Ishikawa (cell line): ENCODE data around the gene RPS19.

Source experiments
- CEBPB ChIP-seq: IDR thresholded peaks from 2 replicates; pipeline ENCODE4 v1.6.1; 2012
- CREB1 ChIP-seq: IDR thresholded peaks from 2 replicates; pipeline ENCODE4 v1.6.1; 2012; ENCODE audit warnings: low read depth
- EGR1 ChIP-seq: IDR thresholded peaks from 2 replicates; pipeline ENCODE4 v1.6.1; 2012
- EP300 ChIP-seq: IDR thresholded peaks from 2 replicates; pipeline ENCODE4 v1.6.1; 2012; ENCODE audit warnings: borderline replicate concordance
- FOXM1 ChIP-seq: IDR thresholded peaks from 2 replicates; pipeline ENCODE4 v1.6.1; 2012; ENCODE audit warnings: low read depth, borderline replicate concordance
- MAX ChIP-seq: IDR thresholded peaks from 2 replicates; pipeline ENCODE4 v1.6.1; 2012
- NFIC ChIP-seq: IDR thresholded peaks from 2 replicates; pipeline ENCODE4 v1.6.1; 2012
- RAD21 ChIP-seq: IDR thresholded peaks from 2 replicates; pipeline ENCODE4 v1.6.1; 2012; ENCODE audit warnings: low read depth
- REST ChIP-seq: IDR thresholded peaks from 2 replicates; pipeline ENCODE4 v1.6.1; 2012; ENCODE audit warnings: low read depth, mild to moderate bottlenecking
- TAF1 ChIP-seq: IDR thresholded peaks from 2 replicates; pipeline ENCODE4 v1.6.1; 2012; ENCODE audit warnings: low read depth, mild to moderate bottlenecking
- TCF12 ChIP-seq: IDR thresholded peaks from 2 replicates; pipeline ENCODE4 v1.6.1; 2012; ENCODE audit warnings: low read depth
- TEAD4 ChIP-seq: IDR thresholded peaks from 2 replicates; pipeline ENCODE4 v1.6.1; 2012
- USF1 ChIP-seq: IDR thresholded peaks from 2 replicates; pipeline ENCODE4 v1.6.1; 2012
- YY1 ChIP-seq: IDR thresholded peaks from 2 replicates; pipeline ENCODE4 v1.6.1; 2012; ENCODE audit warnings: low read depth
- ZBTB7A ChIP-seq: IDR thresholded peaks from 2 replicates; pipeline ENCODE4 v1.6.1; 2012; ENCODE audit warnings: low read depth

The RPS19 gene

GRCh38 chr19:41815301-41815700 lies 44.8 kb upstream of the RPS19 start:
- TF ChIP-seq REST, result no peak
- TF ChIP-seq EGR1, result no peak
- TF ChIP-seq CREB1, result no peak

GRCh38 chr19:41816761-41817160 lies 43.3 kb upstream of the RPS19 start:
- TF ChIP-seq TCF12 (no peak), TEAD4 (no peak), FOXM1 (no peak), CEBPB (no peak), TAF1 (no peak), EGR1 (no peak), CREB1 (no peak), NFIC (no peak), MAX (no peak), EP300 (no peak), USF1 (no peak), REST (no peak), YY1 (no peak), ZBTB7A (no peak)

- TF ChIP-seq EGR1, result no peak
- peak; percentile 75 for TF ChIP-seq RAD21
Measured at GRCh38 chr19:41821003-41821735, 38.9 kb upstream of the RPS19 start.

DNA sequence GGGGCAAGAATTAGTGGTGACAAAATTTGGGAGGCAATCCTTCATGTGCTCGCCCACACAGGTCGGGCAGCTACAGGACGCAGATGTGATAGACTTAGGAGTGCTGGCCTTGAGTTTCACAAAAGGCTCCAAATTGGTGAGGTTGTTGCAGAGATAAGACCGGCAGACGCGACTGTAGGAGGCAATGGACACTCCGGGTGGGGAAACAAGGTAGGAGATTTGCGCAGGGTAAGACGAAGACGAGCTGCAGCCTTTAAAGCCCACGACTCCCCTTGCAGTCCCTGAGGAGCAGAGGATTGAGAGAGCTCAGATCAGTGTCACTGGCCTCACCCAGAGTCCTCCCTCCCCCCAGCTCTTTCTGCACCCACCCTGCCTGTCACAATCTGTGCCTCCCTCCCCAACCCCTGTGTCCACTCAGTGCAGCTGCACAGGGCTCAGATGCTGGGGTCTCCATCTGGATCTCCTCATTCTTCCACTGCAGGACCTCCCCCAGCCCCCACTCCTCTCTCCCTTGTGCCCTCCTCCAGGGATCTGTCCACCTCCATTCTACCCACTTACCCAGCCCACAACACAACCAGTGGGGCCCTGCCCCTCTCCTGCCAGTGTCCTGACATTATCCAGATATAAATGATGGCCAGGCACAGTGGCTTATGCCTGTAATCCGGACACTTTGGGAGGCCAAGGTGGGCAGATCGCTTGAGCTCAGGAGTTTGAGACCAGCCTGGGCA lies 21.9 kb upstream of the RPS19 start:
- TF ChIP-seq CREB1, result no peak
- no peak for TF ChIP-seq TAF1
- TF ChIP-seq TEAD4, result no peak
- no peak for TF ChIP-seq ZBTB7A
- TF ChIP-seq USF1, result no peak
- no peak for TF ChIP-seq NFIC
- no peak for TF ChIP-seq EP300
- TF ChIP-seq CEBPB, result no peak
- TF ChIP-seq RAD21, result no peak
- no peak for TF ChIP-seq REST
- TF ChIP-seq MAX, result no peak
- TF ChIP-seq EGR1, result no peak
- no peak for TF ChIP-seq YY1
- TF ChIP-seq FOXM1, result no peak
- TF ChIP-seq TCF12, result no peak

DNA sequence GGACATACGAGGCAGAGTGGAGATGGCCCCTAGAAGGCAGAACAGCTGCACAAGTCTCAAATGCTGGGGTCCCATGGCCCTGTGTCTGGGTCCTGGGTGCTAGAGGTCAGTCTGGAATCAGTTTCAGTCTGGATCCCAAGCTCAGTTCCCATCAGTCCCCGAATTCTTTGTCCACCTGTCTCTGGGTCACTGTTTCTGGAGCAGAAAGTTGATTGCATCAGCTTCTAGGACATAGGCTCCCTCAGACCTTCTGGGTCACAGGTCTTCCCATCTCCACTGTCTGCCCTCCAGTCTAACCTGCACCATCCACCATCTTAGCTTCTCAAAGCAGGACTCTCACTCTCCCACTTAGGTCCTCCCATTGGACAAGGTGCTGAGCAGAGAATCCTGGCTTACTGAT lies 20.8 kb upstream of the RPS19 start:
- TF ChIP-seq TEAD4 (no peak), REST (no peak), EGR1 (no peak), USF1 (no peak), TCF12 (no peak), CREB1 (no peak), FOXM1 (no peak), ZBTB7A (no peak), TAF1 (no peak), EP300 (no peak), RAD21 (no peak), NFIC (no peak), YY1 (no peak), CEBPB (no peak), MAX (no peak)
